ENCODE measurements around the gene KIN.

The KIN gene

DNA sequence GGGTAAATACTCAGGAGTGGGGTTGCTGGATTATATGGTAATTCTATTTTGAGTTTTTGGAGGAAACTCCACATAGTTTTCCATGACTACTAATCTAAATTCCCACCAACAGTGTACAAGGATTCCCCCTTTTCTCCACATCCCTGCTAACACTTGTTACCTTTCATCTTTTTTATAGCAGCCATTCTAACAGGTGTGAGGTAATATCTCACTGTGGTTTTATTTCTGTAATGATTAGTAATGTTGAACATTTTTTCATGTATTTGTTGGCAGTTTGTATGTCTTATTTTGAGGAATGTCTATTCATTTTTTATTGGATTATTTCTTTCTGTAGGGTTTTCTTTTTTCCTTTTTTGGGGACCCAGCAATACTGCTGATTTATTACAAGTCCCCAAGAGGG is 45.4 kb upstream of the KIN start:
- ChIA-PET CTCF (no interaction called here), POLR2A (no interaction called here)
- Histone ChIP-seq H3K36me3 (ENCODE audit: control insufficient read depth in 2 of 2, insufficient read depth in 1 of 2, low read length in 2 of 2) (no peaks in the 10 kb centered on the region), H3K9me3 (ENCODE audit: control insufficient read depth, insufficient read depth, low read depth, low read length) (no peaks in the 10 kb centered on the region), H3K27ac (ENCODE audit: extremely low read depth, low read depth, low read length) (no peak overlapping the region), H3K4me1 (ENCODE audit: control insufficient read depth, insufficient read depth, low read length) (peaks cover 2% of the 10 kb centered on the region; the same call in 1 of the 2 replicates), H3K4me3 (ENCODE audit: low read depth, low read length) (no peak overlapping the region)
- peak; percentile 95 for TF ChIP-seq SCRT2 (tag by site-specific recombination; IDR thresholded peaks at IDR 0.05)
- 0 out of 2 replicates have a peak, but pooled peaks have one; percentile 39 for TF ChIP-seq SCRT1 (tag by site-specific recombination; IDR thresholded peaks at IDR 0.05; ENCODE audit: borderline replicate concordance)
- no peak for TF ChIP-seq KLF8 (tag by site-specific recombination; IDR thresholded peaks at IDR 0.05)

DNA sequence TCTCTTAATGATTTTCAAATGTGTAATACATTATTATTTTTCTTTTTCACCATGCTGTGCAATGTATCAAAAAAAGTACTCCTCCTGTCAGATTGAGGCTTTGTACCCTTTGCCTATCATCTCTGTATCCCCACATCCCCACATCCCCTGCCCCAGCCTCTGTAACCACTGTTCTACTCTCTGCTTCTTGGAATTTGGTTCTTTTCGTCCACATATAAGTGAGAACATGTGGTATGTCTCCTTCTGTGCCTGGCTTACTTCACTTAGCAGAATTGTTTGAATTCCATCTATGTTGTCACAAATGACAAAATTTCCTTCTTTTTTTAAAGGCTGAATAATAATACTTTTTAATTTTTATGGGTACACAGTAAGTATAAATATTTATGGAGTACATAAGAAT is 44.3 kb upstream of the KIN start:
- Histone ChIP-seq H3K4me1 (ENCODE audit: control insufficient read depth, insufficient read depth, low read length) (peaks cover 2% of the 10 kb centered on the region; the same call in 1 of the 2 replicates), H3K36me3 (ENCODE audit: control insufficient read depth in 2 of 2, insufficient read depth in 1 of 2, low read length in 2 of 2) (no peaks in the 10 kb centered on the region; a peak in 1 of 3 replicates), H3K9me3 (ENCODE audit: control insufficient read depth, insufficient read depth, low read depth, low read length) (no peaks in the 10 kb centered on the region), H3K27ac (ENCODE audit: extremely low read depth, low read depth, low read length) (no peak overlapping the region), H3K4me3 (ENCODE audit: low read depth, low read length) (no peak overlapping the region)
- POLR2A ChIA-PET = no interaction called here
- CTCF ChIA-PET = interaction anchor here (0.6 to 0.7 kb wide), 2 partner anchors 528 to 618 kb away, joined by 3 to 4 read pairs; no protein-coding TSS in a partner anchor
- TF ChIP-seq, protein P1, sequence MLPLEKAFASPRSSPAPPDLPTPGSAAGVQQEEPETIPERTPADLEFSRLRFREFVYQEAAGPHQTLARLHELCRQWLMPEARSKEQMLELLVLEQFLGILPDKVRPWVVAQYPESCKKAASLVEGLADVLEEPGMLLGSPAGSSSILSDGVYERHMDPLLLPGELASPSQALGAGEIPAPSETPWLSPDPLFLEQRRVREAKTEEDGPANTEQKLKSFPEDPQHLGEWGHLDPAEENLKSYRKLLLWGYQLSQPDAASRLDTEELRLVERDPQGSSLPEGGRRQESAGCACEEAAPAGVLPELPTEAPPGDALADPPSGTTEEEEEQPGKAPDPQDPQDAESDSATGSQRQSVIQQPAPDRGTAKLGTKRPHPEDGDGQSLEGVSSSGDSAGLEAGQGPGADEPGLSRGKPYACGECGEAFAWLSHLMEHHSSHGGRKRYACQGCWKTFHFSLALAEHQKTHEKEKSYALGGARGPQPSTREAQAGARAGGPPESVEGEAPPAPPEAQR (tag by site-specific recombination; IDR thresholded peaks at IDR 0.05) = no peak

DNA sequence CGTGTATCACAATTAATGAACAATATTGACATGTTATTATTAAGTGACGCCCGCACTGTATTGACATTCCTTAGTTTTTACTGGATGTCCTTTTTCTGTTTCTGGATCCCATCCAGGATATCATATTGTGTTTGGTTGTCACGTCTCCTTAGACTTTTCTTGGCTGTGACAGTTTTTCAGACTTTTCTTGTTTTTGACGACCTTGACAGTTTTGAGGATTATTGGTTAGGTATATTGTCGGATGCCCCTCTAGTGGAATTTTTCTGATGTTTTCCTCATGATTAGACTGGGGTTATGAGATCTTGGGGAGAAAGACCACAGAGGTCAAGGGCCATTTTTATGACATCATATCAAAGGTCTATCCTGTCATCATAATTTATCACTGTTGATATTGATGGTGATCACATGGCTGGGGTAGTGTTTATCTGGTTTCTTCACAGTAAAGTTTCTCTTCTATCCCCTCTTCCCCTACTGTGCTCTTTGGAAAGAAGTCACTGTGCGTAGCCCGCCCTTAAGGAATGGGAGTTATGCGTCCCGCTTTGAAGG is 41.6 kb upstream of the KIN start:
- H3K4me3 ChIP-seq (ENCODE audit: low read depth, low read length) = no peak overlapping the region
- TF ChIP-seq, protein P2, sequence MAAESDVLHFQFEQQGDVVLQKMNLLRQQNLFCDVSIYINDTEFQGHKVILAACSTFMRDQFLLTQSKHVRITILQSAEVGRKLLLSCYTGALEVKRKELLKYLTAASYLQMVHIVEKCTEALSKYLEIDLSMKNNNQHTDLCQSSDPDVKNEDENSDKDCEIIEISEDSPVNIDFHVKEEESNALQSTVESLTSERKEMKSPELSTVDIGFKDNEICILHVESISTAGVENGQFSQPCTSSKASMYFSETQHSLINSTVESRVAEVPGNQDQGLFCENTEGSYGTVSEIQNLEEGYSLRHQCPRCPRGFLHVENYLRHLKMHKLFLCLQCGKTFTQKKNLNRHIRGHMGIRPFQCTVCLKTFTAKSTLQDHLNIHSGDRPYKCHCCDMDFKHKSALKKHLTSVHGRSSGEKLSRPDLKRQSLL (tag by site-specific recombination; IDR thresholded peaks at IDR 0.05) = no peak
- TF ChIP-seq ZNF112 (tag by site-specific recombination; IDR thresholded peaks at IDR 0.05) (no peak), ZNF529 (tag by site-specific recombination; IDR thresholded peaks at IDR 0.05; ENCODE audit: insufficient replicate concordance) (no peak), KLF8 (tag by site-specific recombination; IDR thresholded peaks at IDR 0.05) (no peak)
- TF ChIP-seq, protein P3, sequence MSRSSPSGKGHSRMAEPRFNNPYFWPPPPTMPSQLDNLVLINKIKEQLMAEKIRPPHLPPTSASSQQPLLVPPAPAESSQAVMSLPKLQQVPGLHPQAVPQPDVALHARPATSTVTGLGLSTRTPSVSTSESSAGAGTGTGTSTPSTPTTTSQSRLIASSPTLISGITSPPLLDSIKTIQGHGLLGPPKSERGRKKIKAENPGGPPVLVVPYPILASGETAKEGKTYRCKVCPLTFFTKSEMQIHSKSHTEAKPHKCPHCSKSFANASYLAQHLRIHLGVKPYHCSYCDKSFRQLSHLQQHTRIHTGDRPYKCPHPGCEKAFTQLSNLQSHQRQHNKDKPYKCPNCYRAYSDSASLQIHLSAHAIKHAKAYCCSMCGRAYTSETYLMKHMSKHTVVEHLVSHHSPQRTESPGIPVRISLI (tag by site-specific recombination; IDR thresholded peaks at IDR 0.05) = no peak
- TF ChIP-seq, protein P4, sequence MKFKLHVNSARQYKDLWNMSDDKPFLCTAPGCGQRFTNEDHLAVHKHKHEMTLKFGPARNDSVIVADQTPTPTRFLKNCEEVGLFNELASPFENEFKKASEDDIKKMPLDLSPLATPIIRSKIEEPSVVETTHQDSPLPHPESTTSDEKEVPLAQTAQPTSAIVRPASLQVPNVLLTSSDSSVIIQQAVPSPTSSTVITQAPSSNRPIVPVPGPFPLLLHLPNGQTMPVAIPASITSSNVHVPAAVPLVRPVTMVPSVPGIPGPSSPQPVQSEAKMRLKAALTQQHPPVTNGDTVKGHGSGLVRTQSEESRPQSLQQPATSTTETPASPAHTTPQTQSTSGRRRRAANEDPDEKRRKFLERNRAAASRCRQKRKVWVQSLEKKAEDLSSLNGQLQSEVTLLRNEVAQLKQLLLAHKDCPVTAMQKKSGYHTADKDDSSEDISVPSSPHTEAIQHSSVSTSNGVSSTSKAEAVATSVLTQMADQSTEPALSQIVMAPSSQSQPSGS (tag by site-specific recombination; IDR thresholded peaks at IDR 0.05; ENCODE audit: low read depth) = peak; percentile 61; the same call in 1 of the 2 replicates
- ChIA-PET CTCF (interaction anchor here (1.3 kb wide), 1 partner anchor 10 kb away, joined by 4 read pairs; the partner anchor contains the start of gene TAF3), POLR2A (no interaction called here)
- H3K27ac ChIP-seq (ENCODE audit: extremely low read depth, low read depth, low read length) = no peak overlapping the region
- H3K4me1 ChIP-seq (ENCODE audit: control insufficient read depth, insufficient read depth, low read length) = peaks cover 2% of the 10 kb centered on the region; the same call in 1 of the 2 replicates
- no peaks in the 10 kb centered on the region for H3K9me3 ChIP-seq (ENCODE audit: control insufficient read depth, insufficient read depth, low read depth, low read length)
- peaks cover 15 to 17% of the 10 kb centered on the region in 2 experiments for H3K36me3 ChIP-seq (ENCODE audit: control insufficient read depth in 2 of 2, insufficient read depth in 1 of 2, low read length in 2 of 2)

DNA sequence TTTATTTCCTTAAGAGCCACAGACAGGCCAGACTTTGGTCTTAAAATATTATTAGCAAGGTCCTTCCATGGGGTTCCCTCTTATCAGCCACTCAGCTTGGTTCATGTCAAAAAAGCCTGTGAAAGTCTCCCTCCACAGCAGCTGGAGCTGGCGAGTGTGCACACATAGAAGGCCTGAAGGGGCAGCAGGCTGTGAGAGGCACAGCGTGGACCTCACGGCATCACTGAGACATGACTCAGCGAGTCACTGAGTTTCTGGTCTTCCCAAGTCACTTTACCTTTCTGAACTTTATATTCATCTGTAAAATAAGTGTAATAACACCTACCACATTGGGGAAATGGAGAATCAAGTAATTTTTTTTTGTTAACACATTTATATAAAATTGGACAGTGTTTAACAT is 39.2 kb upstream of the KIN start:
- H3K9me3 ChIP-seq (ENCODE audit: control insufficient read depth, insufficient read depth, low read depth, low read length) = no peaks in the 10 kb centered on the region
- H3K36me3 ChIP-seq (ENCODE audit: control insufficient read depth in 2 of 2, insufficient read depth in 1 of 2, low read length in 2 of 2) = peaks cover 15 to 20% of the 10 kb centered on the region in 2 experiments
- ChIA-PET POLR2A (interaction anchor here (1.9 kb wide), 1 partner anchor 9 kb away, joined by 10 read pairs; the partner anchor contains the start of gene TAF3), CTCF (interaction anchor here (0.8 kb wide), 1 partner anchor 163 kb away, joined by 4 read pairs; no protein-coding TSS in a partner anchor)
- H3K27ac ChIP-seq (ENCODE audit: extremely low read depth, low read depth, low read length) = no peak overlapping the region
- no peak overlapping the region for H3K4me3 ChIP-seq (ENCODE audit: low read depth, low read length)
- no peaks in the 10 kb centered on the region for H3K4me1 ChIP-seq (ENCODE audit: control insufficient read depth, insufficient read depth, low read length)
- TF ChIP-seq IKZF3 (tag by site-specific recombination; IDR thresholded peaks at IDR 0.05) (no peak), ZNF335 (tag by site-specific recombination; conservative IDR thresholded peaks at IDR 0.05) (0 out of 2 replicates have a peak, but pooled peaks have one; percentile 14), ZNF184 (tag by site-specific recombination; IDR thresholded peaks at IDR 0.05) (peak; percentile 94), ZNF214 (tag by site-specific recombination; IDR thresholded peaks at IDR 0.05; ENCODE audit: borderline replicate concordance) (no peak), ZNF404 (tag by site-specific recombination; IDR thresholded peaks at IDR 0.05) (no peak), ZNF157 (tag by site-specific recombination; IDR thresholded peaks at IDR 0.05) (no peak)
- TF ChIP-seq, protein P5, sequence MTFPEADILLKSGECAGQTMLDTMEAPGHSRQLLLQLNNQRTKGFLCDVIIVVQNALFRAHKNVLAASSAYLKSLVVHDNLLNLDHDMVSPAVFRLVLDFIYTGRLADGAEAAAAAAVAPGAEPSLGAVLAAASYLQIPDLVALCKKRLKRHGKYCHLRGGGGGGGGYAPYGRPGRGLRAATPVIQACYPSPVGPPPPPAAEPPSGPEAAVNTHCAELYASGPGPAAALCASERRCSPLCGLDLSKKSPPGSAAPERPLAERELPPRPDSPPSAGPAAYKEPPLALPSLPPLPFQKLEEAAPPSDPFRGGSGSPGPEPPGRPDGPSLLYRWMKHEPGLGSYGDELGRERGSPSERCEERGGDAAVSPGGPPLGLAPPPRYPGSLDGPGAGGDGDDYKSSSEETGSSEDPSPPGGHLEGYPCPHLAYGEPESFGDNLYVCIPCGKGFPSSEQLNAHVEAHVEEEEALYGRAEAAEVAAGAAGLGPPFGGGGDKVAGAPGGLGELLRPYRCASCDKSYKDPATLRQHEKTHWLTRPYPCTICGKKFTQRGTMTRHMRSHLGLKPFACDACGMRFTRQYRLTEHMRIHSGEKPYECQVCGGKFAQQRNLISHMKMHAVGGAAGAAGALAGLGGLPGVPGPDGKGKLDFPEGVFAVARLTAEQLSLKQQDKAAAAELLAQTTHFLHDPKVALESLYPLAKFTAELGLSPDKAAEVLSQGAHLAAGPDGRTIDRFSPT (tag by site-specific recombination; IDR thresholded peaks at IDR 0.05) = no peak
- TF ChIP-seq, protein P6, sequence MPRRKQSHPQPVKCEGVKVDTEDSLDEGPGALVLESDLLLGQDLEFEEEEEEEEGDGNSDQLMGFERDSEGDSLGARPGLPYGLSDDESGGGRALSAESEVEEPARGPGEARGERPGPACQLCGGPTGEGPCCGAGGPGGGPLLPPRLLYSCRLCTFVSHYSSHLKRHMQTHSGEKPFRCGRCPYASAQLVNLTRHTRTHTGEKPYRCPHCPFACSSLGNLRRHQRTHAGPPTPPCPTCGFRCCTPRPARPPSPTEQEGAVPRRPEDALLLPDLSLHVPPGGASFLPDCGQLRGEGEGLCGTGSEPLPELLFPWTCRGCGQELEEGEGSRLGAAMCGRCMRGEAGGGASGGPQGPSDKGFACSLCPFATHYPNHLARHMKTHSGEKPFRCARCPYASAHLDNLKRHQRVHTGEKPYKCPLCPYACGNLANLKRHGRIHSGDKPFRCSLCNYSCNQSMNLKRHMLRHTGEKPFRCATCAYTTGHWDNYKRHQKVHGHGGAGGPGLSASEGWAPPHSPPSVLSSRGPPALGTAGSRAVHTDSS (tag by site-specific recombination; IDR thresholded peaks at IDR 0.05) = no peak
